Fibroblast of lung (primary cell): ENCODE data around the gene UPK1A. TPM values are rescaled to one million over a fixed set of nuclear protein-coding genes. Genes with fewer than 3 reads are reported as not detected.

Experiments
- DNase-seq, 2 donors: peaks; one replicate each; pipeline versions ENCODE4 v3.0.0 to v3.0.0-alpha.2; 2010; ENCODE audit warnings: low read depth in 2 of 2
- H2AFZ ChIP-seq: 2 replicates; pipeline ENCODE4 v1.5.1; 2012; ENCODE audit warnings: low read length, control low read depth, inconsistent platforms
- H3K27ac ChIP-seq: 2 replicates; pipeline ENCODE4 v1.5.1; 2011; ENCODE audit warnings: low read length, control low read depth; ENCODE audit not compliant: insufficient read depth
- H3K27me3 ChIP-seq: 2 replicates; pipeline ENCODE4 v1.5.1; 2011; ENCODE audit warnings: mild to moderate bottlenecking, low read length; ENCODE audit not compliant: control insufficient read depth, insufficient read depth
- H3K36me3 ChIP-seq: 2 replicates; pipeline ENCODE4 v1.5.1; 2011; ENCODE audit warnings: low read length; ENCODE audit not compliant: control insufficient read depth, insufficient read depth
- H3K4me1 ChIP-seq: 2 replicates; pipeline ENCODE4 v1.5.1; 2011; ENCODE audit warnings: low read length; ENCODE audit not compliant: control insufficient read depth, insufficient read depth; ENCODE audit errors: extremely low read depth
- H3K4me2 ChIP-seq: 2 replicates; pipeline ENCODE4 v1.5.1; 2011; ENCODE audit warnings: low read length, control low read depth; ENCODE audit not compliant: insufficient read depth; ENCODE audit errors: extremely low read depth
- H3K4me3 ChIP-seq, 4 experiments: fragments of 200-600 bp in 1 of 4; sonication (generic) in 1 of 4; replicated peaks in 1 of 4; 2 replicates each; pipeline ENCODE4 v1.5.1; 2011 to 2016; ENCODE audit warnings: low read length in 4 of 4, low read depth in 3 of 4, mild to moderate bottlenecking in 3 of 4, control low read depth in 2 of 4, inconsistent platforms in 1 of 4, mixed read lengths in 1 of 4; ENCODE audit not compliant: insufficient read depth in 1 of 4; ENCODE audit errors: control extremely low read depth in 1 of 4
- H3K79me2 ChIP-seq: 2 replicates; pipeline ENCODE4 v1.5.1; 2012; ENCODE audit warnings: mild to moderate bottlenecking, low read length, inconsistent platforms; ENCODE audit not compliant: control insufficient read depth, insufficient read depth
- H3K9ac ChIP-seq: 2 replicates; pipeline ENCODE4 v1.5.1; 2011; ENCODE audit warnings: mild to moderate bottlenecking, low read length, control low read depth; ENCODE audit not compliant: insufficient read depth
- H3K9me3 ChIP-seq: 2 replicates; pipeline ENCODE4 v1.5.1; 2012; ENCODE audit warnings: low read depth, low read length; ENCODE audit not compliant: control insufficient read depth, insufficient read depth
- H4K20me1 ChIP-seq: 2 replicates; pipeline ENCODE4 v1.5.1; 2011; ENCODE audit warnings: low read length; ENCODE audit not compliant: control insufficient read depth, insufficient read depth; ENCODE audit errors: extremely low read depth
- EZH2 ChIP-seq: IDR thresholded peaks from 2 replicates; pipeline ENCODE4 v1.5.1; 2012; ENCODE audit warnings: low read length, control low read depth, mild to moderate bottlenecking; ENCODE audit errors: missing control alignments
- polyA plus RNA-seq, 2 donors: library from polyadenylated mRNA; depleted of rRNA in 1 of 2; stranded (reverse) in 1 of 2; unstranded in 1 of 2; fragments of >200 nt; gene quantifications; 2 replicates each; pipeline ENCODE4 v1.2.1, GENCODE V29; 2011 to 2012; ENCODE audit warnings: missing spikeins in 1 of 2
- total RNA-seq: library from RNA; depleted of rRNA; stranded (reverse); fragments of >200 nt; gene quantifications from 2 replicates; pipeline ENCODE4 v1.2.1, GENCODE V29; 2014
- TF ChIP-seq, protein P1 (sequence below), 2 donors: IDR thresholded peaks in 1 of 2; conservative IDR thresholded peaks in 1 of 2; 1 replicate in 1 of 2; 2 replicates in 1 of 2; pipeline ENCODE4 v1.5.1; 2011 to 2012; ENCODE audit warnings: low read length in 2 of 2, control low read depth in 1 of 2, inconsistent platforms in 1 of 2, low read depth in 1 of 2, mild to moderate bottlenecking in 1 of 2

UPK1A gene
- total and polyA plus RNA-seq, 2 donors (not counting 1 experiment from before 2014, with no cell fraction given): 0.27 TPM; not detected in 1

DNA sequence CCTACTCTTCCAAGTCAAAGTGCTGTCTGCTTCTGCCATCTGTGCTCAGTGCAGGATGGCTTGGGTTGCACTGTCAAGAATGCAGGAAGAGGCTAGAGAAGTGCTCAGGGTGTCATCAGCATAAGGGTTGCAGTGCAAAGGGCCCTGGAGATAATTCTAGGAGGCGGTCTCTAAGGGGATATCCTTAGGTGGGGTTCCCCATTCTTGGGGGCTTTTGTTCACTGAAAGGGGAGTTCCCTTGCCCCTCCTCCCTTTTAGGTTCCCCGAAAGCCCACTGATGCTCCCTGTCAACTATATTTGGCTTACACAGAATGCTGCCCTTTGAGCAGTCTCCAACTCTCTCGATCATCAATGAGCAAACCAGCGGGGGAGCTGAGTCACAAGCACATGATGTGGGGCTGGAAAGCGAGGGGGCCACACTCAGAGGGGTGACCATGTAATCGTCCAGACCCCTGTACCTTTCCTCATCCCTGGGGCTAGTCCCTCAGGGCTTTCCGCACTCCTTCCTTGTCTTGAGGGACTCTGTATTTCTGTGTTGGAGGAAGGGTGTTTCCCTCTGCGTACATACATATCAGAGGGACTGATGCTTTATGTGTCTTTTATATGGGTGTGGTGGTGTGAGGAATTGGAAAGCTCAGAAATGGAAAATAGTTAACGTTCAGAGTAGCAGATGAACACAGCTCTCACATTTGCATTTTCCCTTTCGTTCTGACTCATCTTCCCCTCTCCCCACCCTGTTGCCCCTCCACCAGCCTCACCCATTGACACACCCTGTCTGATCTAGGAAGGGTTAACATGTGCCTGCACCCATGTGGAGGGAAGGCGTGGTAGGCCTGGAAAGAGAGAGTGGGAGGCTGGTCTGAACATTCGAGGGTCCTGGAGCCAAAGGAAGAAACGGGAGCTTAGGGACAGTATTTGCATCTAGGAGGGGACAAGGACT, 44.7 kb downstream of the UPK1A start:
- Histone ChIP-seq H3K79me2 (no peaks in the 10 kb centered on the region), H3K36me3 (no peaks in the 10 kb centered on the region), H4K20me1 (no peaks in the 10 kb centered on the region), H2AFZ (no peak overlapping the region), H3K4me1 (peaks cover 1% of the 10 kb centered on the region), H3K4me2 (no peak overlapping the region), H3K27me3 (peaks cover 2% of the 10 kb centered on the region), H3K27ac (no peak overlapping the region), H3K4me3 (no peak overlapping the region), H3K9ac (no peak overlapping the region), H3K9me3 (no peaks in the 10 kb centered on the region)
- TF ChIP-seq, protein P1, sequence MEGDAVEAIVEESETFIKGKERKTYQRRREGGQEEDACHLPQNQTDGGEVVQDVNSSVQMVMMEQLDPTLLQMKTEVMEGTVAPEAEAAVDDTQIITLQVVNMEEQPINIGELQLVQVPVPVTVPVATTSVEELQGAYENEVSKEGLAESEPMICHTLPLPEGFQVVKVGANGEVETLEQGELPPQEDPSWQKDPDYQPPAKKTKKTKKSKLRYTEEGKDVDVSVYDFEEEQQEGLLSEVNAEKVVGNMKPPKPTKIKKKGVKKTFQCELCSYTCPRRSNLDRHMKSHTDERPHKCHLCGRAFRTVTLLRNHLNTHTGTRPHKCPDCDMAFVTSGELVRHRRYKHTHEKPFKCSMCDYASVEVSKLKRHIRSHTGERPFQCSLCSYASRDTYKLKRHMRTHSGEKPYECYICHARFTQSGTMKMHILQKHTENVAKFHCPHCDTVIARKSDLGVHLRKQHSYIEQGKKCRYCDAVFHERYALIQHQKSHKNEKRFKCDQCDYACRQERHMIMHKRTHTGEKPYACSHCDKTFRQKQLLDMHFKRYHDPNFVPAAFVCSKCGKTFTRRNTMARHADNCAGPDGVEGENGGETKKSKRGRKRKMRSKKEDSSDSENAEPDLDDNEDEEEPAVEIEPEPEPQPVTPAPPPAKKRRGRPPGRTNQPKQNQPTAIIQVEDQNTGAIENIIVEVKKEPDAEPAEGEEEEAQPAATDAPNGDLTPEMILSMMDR (conservative IDR thresholded peaks at IDR 0.05 in 1 of 2, IDR thresholded peaks at IDR 0.05 in 1 of 2; ENCODE audit: low read depth in 1 of 2, low read length in 2 of 2): no peak
- TF ChIP-seq EZH2: no peak
- DNase-seq: no peak

DNA sequence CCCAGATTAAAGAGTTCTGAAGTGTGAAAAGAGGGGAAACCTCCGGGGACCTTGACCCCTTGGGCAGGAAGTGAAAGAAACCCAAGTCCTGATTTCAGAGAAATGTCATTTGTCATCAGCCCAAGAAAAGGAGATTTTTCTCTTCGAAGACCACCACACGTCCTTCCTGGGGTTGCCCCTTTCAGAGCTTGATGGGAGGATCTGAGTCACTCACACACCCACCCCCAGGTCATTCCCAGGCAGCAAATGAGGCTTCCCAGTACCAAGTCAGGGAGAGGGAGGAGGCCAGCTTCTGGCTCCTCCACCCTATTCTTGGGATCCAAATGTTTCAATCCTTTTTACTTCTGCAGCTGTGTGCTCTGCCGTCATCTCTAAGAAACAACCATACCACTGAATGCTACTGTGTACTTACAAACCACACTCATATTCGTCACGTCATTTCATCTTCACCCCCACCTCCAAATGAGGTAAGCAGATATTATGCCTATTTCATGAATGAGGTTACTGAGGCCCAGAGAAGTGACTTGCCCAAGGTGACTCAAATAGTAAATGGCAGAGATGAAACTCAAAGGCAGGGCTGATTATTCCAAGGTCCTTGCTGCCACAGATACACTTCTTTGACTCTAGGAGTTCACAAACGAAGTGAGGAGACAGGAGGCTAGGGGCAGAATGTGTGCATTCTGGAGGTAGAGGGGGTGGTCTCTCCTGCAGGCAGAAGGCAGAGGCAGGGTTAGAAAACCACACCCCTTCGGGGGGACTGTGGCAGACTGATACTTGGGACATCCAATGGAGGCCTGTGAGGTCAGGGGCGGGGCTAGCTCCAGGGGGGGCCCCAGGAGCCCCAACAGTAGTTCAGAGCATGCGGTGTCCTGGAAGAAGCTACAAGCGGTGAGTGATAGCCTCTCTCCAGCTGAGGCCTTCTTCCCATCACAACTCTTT, 46.5 kb downstream of the UPK1A start:
- TF ChIP-seq EZH2: no peak
- TF ChIP-seq, protein P1 (conservative IDR thresholded peaks at IDR 0.05 in 1 of 2, IDR thresholded peaks at IDR 0.05 in 1 of 2; ENCODE audit: low read depth in 1 of 2, low read length in 2 of 2): no peak
- no peak overlapping the region for H3K9ac ChIP-seq
- peaks cover 2% of the 10 kb centered on the region for H3K27me3 ChIP-seq
- no peaks in the 10 kb centered on the region for H4K20me1 ChIP-seq
- peaks cover 3% of the 10 kb centered on the region for H3K4me1 ChIP-seq
- H3K36me3 ChIP-seq: no peaks in the 10 kb centered on the region
- no peaks in the 10 kb centered on the region for H3K79me2 ChIP-seq
- H3K9me3 ChIP-seq: no peaks in the 10 kb centered on the region
- H3K4me3 ChIP-seq: no peak overlapping the region
- H3K27ac ChIP-seq: no peak overlapping the region
- no peak overlapping the region for H3K4me2 ChIP-seq
- DNase-seq: no peak
- H2AFZ ChIP-seq: no peak overlapping the region

DNA sequence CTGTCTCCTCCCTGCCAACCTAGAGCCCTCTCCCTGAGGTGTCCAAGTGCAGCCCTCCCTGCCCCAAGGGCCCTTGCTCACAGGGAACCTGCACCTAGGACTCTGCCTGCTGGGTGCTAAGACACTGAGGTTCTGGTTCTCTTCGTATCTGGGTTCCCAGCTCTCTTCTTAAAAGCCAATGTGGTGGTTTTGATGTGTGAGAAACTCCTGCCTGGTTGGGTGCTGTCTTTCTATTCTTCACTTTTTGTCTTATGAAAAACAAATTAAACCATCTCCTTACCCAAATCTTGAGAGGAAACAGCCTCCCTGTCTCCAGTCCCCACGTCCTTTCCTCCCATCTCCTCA, 47.2 kb downstream of the UPK1A start:
- TF ChIP-seq EZH2: no peak
- Histone ChIP-seq H3K79me2 (peaks cover 3% of the 10 kb centered on the region), H4K20me1 (no peaks in the 10 kb centered on the region), H3K27me3 (peaks cover 2% of the 10 kb centered on the region), H3K4me3 (no peak overlapping the region), H2AFZ (no peak overlapping the region), H3K9ac (no peak overlapping the region), H3K9me3 (no peaks in the 10 kb centered on the region), H3K4me2 (no peak overlapping the region), H3K4me1 (peaks cover 3% of the 10 kb centered on the region), H3K27ac (no peak overlapping the region), H3K36me3 (no peaks in the 10 kb centered on the region)
- no peak for DNase-seq
